ENCODE data around the gene PTPDC1.
"Not testable (repeated sequence)": the region's sequence is repeated elsewhere in the genome, so short reads cannot be mapped to it uniquely, and the experiment has no call there.

Gene PTPDC1

DNA sequence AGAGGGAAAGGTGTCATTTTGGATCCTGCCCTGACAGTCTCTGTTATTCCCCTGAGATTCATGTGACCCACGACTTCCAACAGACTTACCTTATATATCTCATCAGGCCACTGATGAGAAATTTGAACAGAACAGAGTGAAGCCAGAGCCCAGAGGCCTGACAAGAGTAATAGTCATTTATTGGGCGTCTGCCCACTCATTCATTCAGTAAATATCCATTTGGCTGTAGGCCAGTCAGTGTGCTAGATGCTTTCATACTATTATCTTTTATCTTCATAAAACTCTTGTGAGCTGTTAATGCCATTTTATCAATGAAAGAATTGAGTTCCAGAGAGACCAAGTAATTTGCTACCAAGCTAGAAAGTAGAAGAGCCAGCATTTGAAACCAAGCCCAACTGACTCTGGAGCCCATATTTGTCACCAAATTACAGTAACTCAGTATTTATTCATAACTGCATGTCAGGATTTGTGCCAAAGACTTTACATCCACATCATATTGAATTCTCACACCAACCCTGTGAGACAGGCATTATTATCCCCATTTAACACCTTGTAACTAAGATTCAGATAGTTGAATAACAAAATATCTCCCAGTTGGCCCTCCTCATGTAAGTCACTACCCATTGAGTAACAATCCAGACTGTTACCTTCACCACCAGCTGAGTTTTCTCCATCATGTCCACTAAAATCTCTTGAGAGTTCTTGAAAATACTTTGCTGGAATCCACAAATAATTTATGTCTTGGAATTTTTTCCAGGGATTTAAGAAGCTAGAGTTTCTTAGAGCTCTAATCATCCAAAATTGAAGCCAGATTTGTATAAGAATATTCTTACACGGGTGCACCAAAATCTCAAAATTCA, 2.5 kb downstream of the PTPDC1 start:
- DNase-seq (ENCODE audit: low read depth) = no peak

- not testable (repeated sequence) for DNase-seq (ENCODE audit: low read depth)
These were observed 10.2 kb downstream of the PTPDC1 start for GRCh38 chr9:94094219-94095145.

- no peak for DNase-seq (ENCODE audit: low read depth)
These were observed 12.7 kb downstream of the PTPDC1 start for GRCh38 chr9:94096819-94097577.

DNA sequence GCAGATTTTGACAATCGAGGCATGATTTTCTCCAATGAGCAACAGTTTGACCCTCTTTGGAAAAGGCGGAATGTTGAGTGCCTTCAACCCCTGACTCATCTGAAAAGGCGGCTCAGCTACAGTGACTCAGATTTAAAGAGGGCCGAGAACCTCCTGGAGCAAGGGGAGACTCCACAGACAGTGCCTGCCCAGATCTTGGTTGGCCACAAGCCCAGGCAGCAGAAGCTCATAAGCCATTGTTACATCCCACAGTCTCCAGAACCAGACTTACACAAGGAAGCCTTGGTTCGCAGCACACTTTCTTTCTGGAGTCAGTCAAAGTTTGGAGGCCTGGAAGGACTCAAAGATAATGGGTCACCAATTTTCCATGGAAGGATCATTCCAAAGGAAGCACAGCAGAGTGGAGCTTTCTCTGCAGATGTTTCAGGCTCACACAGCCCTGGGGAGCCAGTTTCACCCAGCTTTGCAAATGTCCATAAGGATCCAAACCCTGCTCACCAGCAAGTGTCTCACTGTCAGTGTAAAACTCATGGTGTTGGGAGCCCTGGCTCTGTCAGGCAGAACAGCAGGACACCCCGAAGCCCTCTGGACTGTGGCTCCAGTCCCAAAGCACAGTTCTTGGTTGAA, 13.6 kb downstream of the PTPDC1 start:
- DNase-seq (ENCODE audit: low read depth) = no peak

- no peak for DNase-seq (ENCODE audit: low read depth)
These were observed 16.1 kb downstream of the PTPDC1 start for GRCh38 chr9:94100152-94100879.

DNA sequence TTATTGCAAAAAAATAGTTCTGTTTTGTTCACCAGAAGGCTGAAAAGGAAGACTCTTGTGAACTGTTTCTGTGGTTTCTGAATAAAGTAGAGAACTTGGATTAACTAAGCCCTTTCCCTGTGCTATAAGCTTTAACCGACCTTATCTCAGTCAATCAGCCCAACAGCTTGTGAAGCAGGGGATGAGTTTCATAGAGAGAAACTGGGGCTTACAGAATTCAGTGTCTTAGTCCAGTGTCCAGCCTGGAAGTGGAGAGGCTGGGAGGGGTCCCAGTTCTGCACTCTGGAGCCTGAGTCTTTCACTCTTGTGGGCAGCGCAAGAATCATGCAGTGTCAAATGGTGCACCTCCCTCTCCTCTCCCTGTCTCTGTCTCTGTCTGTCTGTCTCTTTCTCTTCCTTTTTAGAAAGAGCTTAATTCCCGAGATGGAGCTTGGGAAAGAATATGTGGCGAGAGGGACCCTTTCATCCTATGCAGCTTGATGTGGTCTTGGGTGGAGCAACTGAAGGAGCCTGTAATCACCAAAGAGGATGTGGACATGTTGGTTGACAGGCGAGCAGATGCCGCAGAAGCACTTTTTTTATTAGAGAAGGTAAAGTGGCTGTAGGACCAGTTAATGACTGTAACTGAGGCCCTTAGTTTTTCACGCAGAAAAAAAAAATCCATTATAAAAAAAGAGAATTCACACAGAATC, 17.0 kb downstream of the PTPDC1 start:
- no peak for DNase-seq (ENCODE audit: low read depth)

- DNase-seq (ENCODE audit: low read depth) = no peak
These were observed 24.3 kb downstream of the PTPDC1 start for GRCh38 chr9:94108584-94108983.

- DNase-seq (ENCODE audit: low read depth) = no peak
These were observed 26.6 kb downstream of the PTPDC1 start for GRCh38 chr9:94110821-94111252.

GRCh38 chr9:94111446-94111845, 27.2 kb downstream of the PTPDC1 start:
- DNase-seq (ENCODE audit: low read depth) = no peak

DNA sequence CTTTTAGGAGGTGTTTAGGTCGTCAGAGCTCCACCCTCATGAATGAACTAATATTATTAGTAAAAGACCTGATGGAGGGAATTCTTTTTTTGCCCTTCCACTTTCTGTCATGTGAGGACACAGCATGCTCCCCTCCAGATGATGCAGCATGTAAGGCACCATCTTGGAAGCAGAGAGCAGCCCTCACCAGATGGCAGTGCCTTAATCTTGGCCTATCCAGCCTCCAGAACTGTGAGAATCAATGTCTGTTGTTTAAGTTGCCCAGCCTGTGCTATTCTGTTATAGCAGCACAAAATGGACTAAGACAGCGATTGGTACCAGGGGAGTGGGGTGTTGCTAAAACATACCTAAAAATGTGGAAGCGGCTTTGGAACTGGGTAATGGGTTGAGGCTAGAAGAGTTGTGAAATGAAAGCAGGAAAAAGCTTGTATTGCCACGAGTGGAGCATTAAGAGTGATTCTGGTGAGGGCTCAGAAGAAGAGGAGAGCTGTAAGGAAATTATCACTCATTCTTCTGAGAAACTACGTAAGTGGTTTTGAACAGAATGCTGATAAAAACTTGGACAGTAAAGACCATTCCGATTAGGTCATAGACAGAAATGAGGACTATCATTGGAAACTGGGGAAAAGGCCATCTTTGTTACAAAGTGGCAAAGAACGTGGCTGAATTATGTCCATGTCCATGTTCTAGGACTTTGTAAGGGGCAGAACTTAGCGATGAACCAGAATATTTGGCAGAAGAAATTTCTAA, 28.6 kb downstream of the PTPDC1 start:
- no peak for DNase-seq (ENCODE audit: low read depth)

- not testable (repeated sequence) for DNase-seq (ENCODE audit: low read depth)
These were observed 35.8 kb downstream of the PTPDC1 start for GRCh38 chr9:94120088-94120487.

- DNase-seq (ENCODE audit: low read depth) = no peak
These were observed 36.7 kb downstream of the PTPDC1 start for GRCh38 chr9:94120854-94121376.

DNA sequence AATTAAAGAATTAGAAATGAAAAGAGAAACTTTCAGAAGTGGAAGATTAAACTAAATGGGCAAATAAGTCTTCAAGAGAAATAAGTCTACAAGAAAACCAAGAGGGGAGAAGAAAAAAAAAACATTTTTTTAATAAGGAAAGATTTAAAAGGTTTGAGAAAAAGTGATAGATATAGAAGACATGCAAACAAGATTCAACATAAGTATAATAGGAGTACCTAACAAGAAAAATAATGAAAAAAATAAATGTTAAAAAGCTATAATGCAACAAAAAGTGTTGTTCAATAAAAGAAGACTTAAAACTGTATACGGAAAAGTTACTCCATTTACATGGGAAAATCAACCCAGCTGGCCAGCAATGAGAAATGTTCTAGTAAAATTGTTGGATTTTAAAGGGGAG, 42.6 kb downstream of the PTPDC1 start:
- DNase-seq (ENCODE audit: low read depth) = no peak

DNA sequence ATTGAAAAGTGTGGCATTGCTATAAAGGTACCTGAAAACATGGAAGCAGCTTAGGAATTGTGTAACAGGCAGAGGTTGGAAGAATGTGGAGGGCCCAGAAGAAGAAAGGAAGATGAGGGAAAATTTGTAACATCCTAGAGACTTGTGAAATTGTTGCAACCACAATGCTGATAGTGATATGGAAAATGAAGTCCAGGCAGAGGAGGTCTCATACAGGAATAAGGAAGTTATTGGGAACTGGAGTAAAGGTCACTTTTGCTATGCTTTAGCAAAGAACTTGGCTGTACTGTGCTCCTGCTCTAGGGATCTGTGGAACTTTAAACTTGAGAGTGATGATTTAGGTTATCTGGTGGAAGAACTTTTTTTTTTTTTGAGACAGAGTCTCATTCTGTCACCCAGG, 43.5 kb downstream of the PTPDC1 start:
- DNase-seq (ENCODE audit: low read depth) = no peak

- DNase-seq (ENCODE audit: low read depth) = no peak
These were observed 44.3 kb downstream of the PTPDC1 start for GRCh38 chr9:94128580-94128979.

DNA sequence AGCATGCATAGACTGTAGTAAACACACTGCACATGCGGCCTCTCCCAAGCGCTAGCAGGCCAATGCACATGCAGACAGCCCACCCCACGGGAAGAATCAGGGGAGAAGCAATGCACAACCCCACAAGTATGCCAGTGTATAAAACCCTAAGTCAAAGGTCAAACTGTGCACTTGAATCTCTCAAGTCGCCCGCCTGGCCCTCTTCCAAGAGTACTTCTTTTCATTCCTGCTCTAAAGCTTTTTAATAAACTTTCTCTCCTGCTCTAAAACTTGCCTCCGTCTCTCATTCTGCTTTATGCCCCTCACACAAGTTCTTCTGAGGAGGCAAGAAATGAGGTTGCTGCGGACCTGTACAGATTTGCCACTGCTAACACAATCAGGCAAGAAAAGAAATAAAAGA, 50.4 kb downstream of the PTPDC1 start:
- DNase-seq (ENCODE audit: low read depth) = no peak

DNA sequence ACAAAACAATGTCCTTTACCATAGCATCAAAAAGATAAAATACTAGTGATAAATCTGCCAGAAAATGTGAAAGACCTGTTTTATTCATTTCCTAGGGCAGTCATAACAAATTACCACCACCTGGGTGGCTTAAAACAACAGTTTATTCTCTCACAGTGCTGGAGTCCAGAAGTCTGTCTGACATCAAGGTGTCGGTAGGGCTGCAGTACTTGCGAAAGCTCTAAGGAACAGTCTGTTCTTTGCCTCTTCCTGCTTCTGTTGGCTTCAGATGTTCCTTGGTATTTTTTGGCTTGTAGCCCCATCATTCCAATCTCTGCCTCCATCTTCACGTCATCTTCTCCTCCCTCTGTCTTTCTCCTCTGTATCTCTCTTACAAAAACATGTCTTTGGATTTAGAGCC, 51.0 kb downstream of the PTPDC1 start:
- no peak for DNase-seq (ENCODE audit: low read depth)

GRCh38 chr9:94139672-94140417, 55.6 kb downstream of the PTPDC1 start:
- DNase-seq (ENCODE audit: low read depth) = no peak

DNA sequence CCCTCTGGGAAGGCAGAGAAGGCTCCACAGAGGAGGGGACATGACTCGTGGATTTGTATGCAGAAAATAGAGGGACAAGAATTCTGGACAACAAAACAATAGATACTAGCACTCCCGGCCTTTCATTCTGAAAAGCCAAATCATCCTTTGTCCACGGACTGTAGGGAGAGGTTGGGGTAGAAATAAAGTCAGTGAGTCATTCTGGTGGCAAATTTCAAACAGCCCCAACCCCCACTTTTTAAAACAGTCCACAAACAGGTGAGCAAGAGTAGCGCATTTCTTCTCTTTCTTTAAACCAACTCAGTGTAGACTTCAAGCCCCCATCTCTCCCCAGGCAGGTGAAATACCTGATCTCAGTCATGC, 56.1 kb downstream of the PTPDC1 start:
- no peak for DNase-seq (ENCODE audit: low read depth)
